ENCODE results near the gene BLTP3B. TPM values are rescaled to one million over a fixed set of nuclear protein-coding genes. Genes with fewer than 3 reads are reported as not detected.

The BLTP3B gene
- total RNA-seq, 2 donors from 2014 or later, result 15.4 to 19.0 TPM

- DNase-seq (ENCODE audit: low spot score), result no peak
- no peak for TF ChIP-seq CTCF (IDR thresholded peaks at IDR 0.05)
- no peaks in the 10 kb centered on the region for H3K36me3 ChIP-seq
- no peaks in the 10 kb centered on the region for H3K4me1 ChIP-seq
- no peaks in the 10 kb centered on the region for H3K9me3 ChIP-seq
- H3K27me3 ChIP-seq, result no peaks in the 10 kb centered on the region
- no peak overlapping the region for H3K27ac ChIP-seq
- no peak overlapping the region for H3K4me3 ChIP-seq
These were observed 9.1 kb upstream of the BLTP3B start for GRCh38 chr12:100151769-100152168.

GRCh38 chr12:100146252-100146651 lies 3.6 kb upstream of the BLTP3B start:
- H3K27me3 ChIP-seq, result no peaks in the 10 kb centered on the region
- H3K36me3 ChIP-seq, result no peaks in the 10 kb centered on the region
- no peak for TF ChIP-seq CTCF (IDR thresholded peaks at IDR 0.05)
- no peak overlapping the region for H3K4me3 ChIP-seq
- H3K27ac ChIP-seq, result no peak overlapping the region
- DNase-seq (ENCODE audit: low spot score), result no peak
- peaks cover 0 to 6% of the 10 kb centered on the region in 2 donors for H3K4me1 ChIP-seq
- H3K9me3 ChIP-seq, result no peaks in the 10 kb centered on the region

- TF ChIP-seq CTCF (IDR thresholded peaks at IDR 0.05), result no peak
- Histone ChIP-seq H3K4me3 (no peak overlapping the region), H3K36me3 (no peaks in the 10 kb centered on the region), H3K4me1 (peaks cover 0 to 10% of the 10 kb centered on the region in 2 donors), H3K9me3 (no peaks in the 10 kb centered on the region), H3K27ac (no peak overlapping the region), H3K27me3 (no peaks in the 10 kb centered on the region)
- no peak for DNase-seq (ENCODE audit: low spot score)
These were observed 3.0 kb upstream of the BLTP3B start for GRCh38 chr12:100145643-100146042.

GRCh38 chr12:100141998-100142850 lies 450 bp downstream of the BLTP3B start:
- H3K4me3 ChIP-seq, result peak overlapping the region; percentile 62 to 95
- no peak for TF ChIP-seq CTCF (IDR thresholded peaks at IDR 0.05)
- no peaks in the 10 kb centered on the region for H3K36me3 ChIP-seq
- H3K9me3 ChIP-seq, result no peaks in the 10 kb centered on the region
- H3K27me3 ChIP-seq, result no peaks in the 10 kb centered on the region
- no peak for DNase-seq (ENCODE audit: low spot score)
- H3K27ac ChIP-seq, result peak overlapping the region; percentile 92 to 99
- peaks cover 0 to 24% of the 10 kb centered on the region in 2 donors for H3K4me1 ChIP-seq

GRCh38 chr12:100141666-100141997 lies 1.0 kb downstream of the BLTP3B start:
- H3K9me3 ChIP-seq, result no peaks in the 10 kb centered on the region
- no peak for DNase-seq (ENCODE audit: low spot score)
- H3K4me1 ChIP-seq, result peaks cover 0 to 24% of the 10 kb centered on the region in 2 donors
- H3K36me3 ChIP-seq, result no peaks in the 10 kb centered on the region
- no peak for TF ChIP-seq CTCF (IDR thresholded peaks at IDR 0.05)
- peak overlapping the region; percentile 92 to 99 for H3K27ac ChIP-seq
- peak overlapping the region; percentile 62 to 95 for H3K4me3 ChIP-seq
- no peaks in the 10 kb centered on the region for H3K27me3 ChIP-seq

- TF ChIP-seq CTCF (IDR thresholded peaks at IDR 0.05), result no peak
- Histone ChIP-seq H3K9me3 (no peaks in the 10 kb centered on the region), H3K4me1 (peaks cover 0 to 24% of the 10 kb centered on the region in 2 donors), H3K4me3 (no peak overlapping the region), H3K27ac (no peak overlapping the region), H3K27me3 (no peaks in the 10 kb centered on the region), H3K36me3 (no peaks in the 10 kb centered on the region)
- no peak for DNase-seq (ENCODE audit: low spot score)
These were observed 3.9 kb downstream of the BLTP3B start for GRCh38 chr12:100138803-100139098.
